Peyer's patch (tissue), 4 donors: Measurements from ENCODE around the gene FOXS1.

Source experiments
- POLR2A ChIP-seq, 2 donors: fragments of 450-650 bp; IDR thresholded peaks; one replicate each; pipeline ENCODE4 v1.5.1; 2017; ENCODE audit warnings: antibody characterized with exemption in 2 of 2, mild to moderate bottlenecking in 2 of 2, moderate library complexity in 2 of 2
- TF ChIP-seq, protein P1 (sequence below), 6 experiments: fragments of 450-650 bp in 4 of 6; fragments of 200-600 bp in 2 of 6; sonication (generic) in 1 of 6; IDR thresholded peaks; one replicate each; pipeline ENCODE4 v1.5.1; 2017 to 2019; ENCODE audit warnings: antibody characterized with exemption in 6 of 6, mild to moderate bottlenecking in 3 of 6, moderate library complexity in 1 of 6

GRCh38 chr20:31890646-31891045, 45.2 kb upstream of the FOXS1 start:
- no peak for TF ChIP-seq POLR2A (IDR thresholded peaks at IDR 0.05)
- TF ChIP-seq, protein P1, sequence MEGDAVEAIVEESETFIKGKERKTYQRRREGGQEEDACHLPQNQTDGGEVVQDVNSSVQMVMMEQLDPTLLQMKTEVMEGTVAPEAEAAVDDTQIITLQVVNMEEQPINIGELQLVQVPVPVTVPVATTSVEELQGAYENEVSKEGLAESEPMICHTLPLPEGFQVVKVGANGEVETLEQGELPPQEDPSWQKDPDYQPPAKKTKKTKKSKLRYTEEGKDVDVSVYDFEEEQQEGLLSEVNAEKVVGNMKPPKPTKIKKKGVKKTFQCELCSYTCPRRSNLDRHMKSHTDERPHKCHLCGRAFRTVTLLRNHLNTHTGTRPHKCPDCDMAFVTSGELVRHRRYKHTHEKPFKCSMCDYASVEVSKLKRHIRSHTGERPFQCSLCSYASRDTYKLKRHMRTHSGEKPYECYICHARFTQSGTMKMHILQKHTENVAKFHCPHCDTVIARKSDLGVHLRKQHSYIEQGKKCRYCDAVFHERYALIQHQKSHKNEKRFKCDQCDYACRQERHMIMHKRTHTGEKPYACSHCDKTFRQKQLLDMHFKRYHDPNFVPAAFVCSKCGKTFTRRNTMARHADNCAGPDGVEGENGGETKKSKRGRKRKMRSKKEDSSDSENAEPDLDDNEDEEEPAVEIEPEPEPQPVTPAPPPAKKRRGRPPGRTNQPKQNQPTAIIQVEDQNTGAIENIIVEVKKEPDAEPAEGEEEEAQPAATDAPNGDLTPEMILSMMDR (IDR thresholded peaks at IDR 0.05) = no peak
